ENCODE results near the gene JCHAIN. TPM values are rescaled to one million over a fixed set of nuclear protein-coding genes. Genes with fewer than 3 reads are reported as not detected.

JCHAIN gene
- total and polyA plus RNA-seq, 2 of the 13 experiments (the other 11 are each of a cell fraction or from before 2014, with no cell fraction given), result not detected

GRCh38 chr4:70709611-70710205, 43.4 kb upstream of the JCHAIN start:
- Histone ChIP-seq H4K20me1 (ENCODE audit: insufficient read depth, low read length) (no peaks in the 10 kb centered on the region), H3K36me3 (replicated peaks in 1 of 2; ENCODE audit: control insufficient read depth in 1 of 2, insufficient read depth in 2 of 2, low read length in 2 of 2) (no peaks in the 10 kb centered on the region), H3K27me3 (ENCODE audit: control insufficient read depth in 1 of 2, insufficient read depth in 2 of 2, low read length in 2 of 2) (no peaks in the 10 kb centered on the region; a peak in 1 of 5 replicates), H3K9ac (ENCODE audit: insufficient read depth, low read depth, low read length) (0 out of 2 replicates have a peak overlapping the region, but pooled peaks have one; percentile 30), H2AFZ (ENCODE audit: low read length) (peak overlapping the region; percentile 80), H3K4me2 (ENCODE audit: low read depth, low read length) (peak overlapping the region; percentile 71), H3K27ac (ENCODE audit: extremely low read length, insufficient read depth, low read length) (peak overlapping the region; percentile 64), H3K4me1 (ENCODE audit: insufficient read depth, low read length) (peaks cover 80% of the 10 kb centered on the region), H3K4me3 (replicated peaks in 1 of 3; ENCODE audit: insufficient read depth in 1 of 3, low read depth in 2 of 3, low read length in 3 of 3) (peak overlapping the region; percentile 26 to 38 (median 27); a peak in 4 of 6 replicates), H3K9me3 (ENCODE audit: low read length) (no peaks in the 10 kb centered on the region), H3K79me2 (ENCODE audit: insufficient read depth, low read length) (peaks cover 39% of the 10 kb centered on the region)
- BruUV-seq (replicated peaks), result no TSS peak
- 30% methylated on average over 7 of the region's 7 CpGs for WGBS (ENCODE audit: low lambda C conversion rate)
- DNase-seq (ENCODE audit: low spot score) (peak; percentile 54), ATAC-seq (peak; percentile 7), FAIRE-seq (no peak)
- in situ Hi-C loops (cut with HindIII; ENCODE audit: extremely low pct_ligation_motif_present, low pct_unique_long_range_greater_than_20kb) (no loop called here), intact Hi-C loops (cut with micrococcal nuclease; ENCODE audit: unreplicated experiment) (loop anchor here (5.0 to 10.0 kb wide), 2 partner anchors 128 to 285 kb away; partner anchors contain the start of genes DCK and GRSF1)
- ChIA-PET POLR2A (interaction anchor here (1.0 kb wide), 1 partner anchor 25 kb away, joined by 3 read pairs; no protein-coding TSS in a partner anchor), CTCF (ENCODE audit: low intra/inter-chr PET ratio, low total read pairs) (no interaction called here)
- TF ChIP-seq FOXA1 (IDR thresholded peaks at IDR 0.05) (no peak), FOXA1 (CRISPR knock-in tag; IDR thresholded peaks at IDR 0.05) (peak; percentile 63), FOXA3 (CRISPR knock-in tag; IDR thresholded peaks at IDR 0.05) (peak; percentile 62; the same call in 1 of the 2 replicates), RFXANK (CRISPR knock-in tag; IDR thresholded peaks at IDR 0.05) (no peak), HDAC2 (CRISPR knock-in tag; IDR thresholded peaks at IDR 0.05) (0 out of 2 replicates have a peak, but pooled peaks have one; percentile 30), SOX6 (IDR thresholded peaks at IDR 0.05) (no peak), SOX6 (CRISPR knock-in tag; IDR thresholded peaks at IDR 0.05) (peak; percentile 67), ZBTB37 (CRISPR knock-in tag; IDR thresholded peaks at IDR 0.05) (no peak), SAP130 (CRISPR knock-in tag; IDR thresholded peaks at IDR 0.05; ENCODE audit: low read depth) (peak; percentile 27; the same call in 1 of the 2 replicates), PAXIP1 (CRISPR knock-in tag; conservative IDR thresholded peaks at IDR 0.05) (peak; percentile 16; the same call in 1 of the 2 replicates), SOX13 (IDR thresholded peaks at IDR 0.05) (no peak), SOX13 (CRISPR knock-in tag; conservative IDR thresholded peaks at IDR 0.05 in 1 of 2, IDR thresholded peaks at IDR 0.05 in 1 of 2) (peak in 1 of 2 experiments; percentile 61; a peak in 2 of 4 replicates), FOSL2 (CRISPR knock-in tag; IDR thresholded peaks at IDR 0.05) (no peak), RELA (CRISPR knock-in tag; IDR thresholded peaks at IDR 0.05) (no peak), ZNF644 (CRISPR knock-in tag; IDR thresholded peaks at IDR 0.05; ENCODE audit: low read depth) (peak; percentile 38; the same call in 1 of the 2 replicates), RFX1 (IDR thresholded peaks at IDR 0.05) (peak; percentile 44), RBM22 (optimal IDR thresholded peaks at IDR 0.05; ENCODE audit: low read length) (no peak), ZNF224 (CRISPR knock-in tag; IDR thresholded peaks at IDR 0.05) (no peak), LBX2 (CRISPR knock-in tag; IDR thresholded peaks at IDR 0.05; ENCODE audit: borderline replicate concordance) (no peak)
